Gastroesophageal sphincter (tissue), 4 donors: ENCODE measurements around the gene GUCY1A2. TPM values are rescaled to one million over a fixed set of nuclear protein-coding genes. Genes with fewer than 3 reads are reported as not detected.

Source experiments
- ATAC-seq: fragments of 150-250 bp; one replicate; pipeline ENCODE4 v1.9.1; 2016; ENCODE audit warnings: mild to moderate bottlenecking, moderate library complexity
- H3K27ac ChIP-seq, 4 donors: fragments of 200-600 bp; sonication (generic) in 3 of 4; 1 replicate in 3 of 4; 2 replicates in 1 of 4; pipeline ENCODE4 v1.5.1; 2016 to 2019
- H3K27me3 ChIP-seq: fragments of 200-600 bp; sonication (generic); one replicate; pipeline ENCODE4 v1.5.1; 2019
- H3K36me3 ChIP-seq, 2 donors: fragments of 200-600 bp; sonication (generic); one replicate each; pipeline ENCODE4 v1.5.1; 2019; ENCODE audit warnings: control low read depth in 1 of 2
- H3K4me1 ChIP-seq, 3 donors: fragments of 200-600 bp; sonication (generic); 1 replicate in 2 of 3; 2 replicates in 1 of 3; pipeline ENCODE4 v1.5.1; 2016 to 2019; ENCODE audit warnings: control low read depth in 2 of 3
- H3K4me3 ChIP-seq, 2 donors: fragments of 200-600 bp; sonication (generic); one replicate each; pipeline ENCODE4 v1.5.1; 2019; ENCODE audit warnings: mild to moderate bottlenecking in 1 of 2, moderate library complexity in 1 of 2
- H3K9me3 ChIP-seq, 3 donors: fragments of 200-600 bp; sonication (generic); one replicate each; pipeline ENCODE4 v1.5.1; 2017 to 2019; ENCODE audit warnings: control low read depth in 2 of 3
- EP300 ChIP-seq: sonication (generic); formaldehyde crosslinking; IDR thresholded peaks from one replicate; pipeline ENCODE4 v1.6.1; 2017; ENCODE audit warnings: antibody characterized with exemption, mild to moderate bottlenecking
- POLR2A ChIP-seq, 2 donors: fragments of 450-650 bp; IDR thresholded peaks; one replicate each; pipeline ENCODE4 v1.6.1; 2017; ENCODE audit warnings: antibody characterized with exemption in 2 of 2, mild to moderate bottlenecking in 2 of 2, moderate library complexity in 1 of 2
- POLR2AphosphoS5 ChIP-seq: sonication (generic); formaldehyde crosslinking; IDR thresholded peaks from one replicate; pipeline ENCODE4 v1.6.1; 2017; ENCODE audit warnings: antibody characterized with exemption
- WGBS, 2 donors: methylation state at CpG; one replicate each; pipeline ENCODE4 v1.1.5; 2018; ENCODE audit warnings: low coverage in 1 of 2; 5-methylcytosine and 5-hydroxymethylcytosine counted together
- total RNA-seq, 4 donors: library from RNA; depleted of rRNA; stranded (reverse); fragments of >200 nt; gene quantifications; one replicate each; pipeline ENCODE4 v1.1.0, GENCODE V29; 2016
- TF ChIP-seq, protein P1 (sequence below), 4 experiments: fragments of 200-600 bp in 2 of 4; fragments of 450-650 bp in 2 of 4; sonication (generic) in 1 of 4; IDR thresholded peaks; one replicate each; pipeline ENCODE4 v1.5.1; 2017 to 2019; ENCODE audit warnings: antibody characterized with exemption in 4 of 4, mild to moderate bottlenecking in 2 of 4, moderate library complexity in 2 of 4

GUCY1A2 gene
- total RNA-seq, 4 donors from 2014 or later, result 1.5 to 10.3 (median 3.7) TPM

DNA sequence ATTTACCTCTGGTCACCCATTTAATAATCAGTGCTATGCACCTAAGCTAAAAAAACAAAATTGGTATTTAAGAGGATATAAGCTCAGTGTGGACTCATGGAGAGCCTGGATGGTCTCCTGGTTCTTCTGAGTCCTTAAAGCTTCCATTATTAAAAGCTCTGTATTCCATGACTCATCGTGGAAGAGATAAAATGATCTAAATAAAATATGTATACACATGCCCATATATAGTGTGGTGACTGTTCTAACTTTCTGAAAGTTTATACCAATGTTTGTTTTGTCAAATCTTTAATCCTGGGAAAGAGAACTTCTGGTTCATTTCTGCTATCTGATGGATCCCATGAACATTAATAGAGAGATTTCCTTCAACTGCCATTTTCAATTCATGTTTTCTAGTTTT, 375.9 kb downstream of the GUCY1A2 start:
- no peak overlapping the region for H3K4me3 ChIP-seq
- H3K4me1 ChIP-seq, result no peaks in the 10 kb centered on the region
- no peak for ATAC-seq
- 33 to 40% methylated on average over 1 of the region's 1 CpG for WGBS, 2 donors
- TF ChIP-seq, protein P1, sequence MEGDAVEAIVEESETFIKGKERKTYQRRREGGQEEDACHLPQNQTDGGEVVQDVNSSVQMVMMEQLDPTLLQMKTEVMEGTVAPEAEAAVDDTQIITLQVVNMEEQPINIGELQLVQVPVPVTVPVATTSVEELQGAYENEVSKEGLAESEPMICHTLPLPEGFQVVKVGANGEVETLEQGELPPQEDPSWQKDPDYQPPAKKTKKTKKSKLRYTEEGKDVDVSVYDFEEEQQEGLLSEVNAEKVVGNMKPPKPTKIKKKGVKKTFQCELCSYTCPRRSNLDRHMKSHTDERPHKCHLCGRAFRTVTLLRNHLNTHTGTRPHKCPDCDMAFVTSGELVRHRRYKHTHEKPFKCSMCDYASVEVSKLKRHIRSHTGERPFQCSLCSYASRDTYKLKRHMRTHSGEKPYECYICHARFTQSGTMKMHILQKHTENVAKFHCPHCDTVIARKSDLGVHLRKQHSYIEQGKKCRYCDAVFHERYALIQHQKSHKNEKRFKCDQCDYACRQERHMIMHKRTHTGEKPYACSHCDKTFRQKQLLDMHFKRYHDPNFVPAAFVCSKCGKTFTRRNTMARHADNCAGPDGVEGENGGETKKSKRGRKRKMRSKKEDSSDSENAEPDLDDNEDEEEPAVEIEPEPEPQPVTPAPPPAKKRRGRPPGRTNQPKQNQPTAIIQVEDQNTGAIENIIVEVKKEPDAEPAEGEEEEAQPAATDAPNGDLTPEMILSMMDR (IDR thresholded peaks at IDR 0.05), result no peak
- TF ChIP-seq POLR2A (IDR thresholded peaks at IDR 0.05) (no peak), POLR2AphosphoS5 (no peak), EP300 (no peak)
- H3K27me3 ChIP-seq, result no peaks in the 10 kb centered on the region
- no peaks in the 10 kb centered on the region for H3K36me3 ChIP-seq
- peaks cover 0 to 15% (median 0%) of the 10 kb centered on the region in 3 donors for H3K9me3 ChIP-seq
- no peak overlapping the region for H3K27ac ChIP-seq

DNA sequence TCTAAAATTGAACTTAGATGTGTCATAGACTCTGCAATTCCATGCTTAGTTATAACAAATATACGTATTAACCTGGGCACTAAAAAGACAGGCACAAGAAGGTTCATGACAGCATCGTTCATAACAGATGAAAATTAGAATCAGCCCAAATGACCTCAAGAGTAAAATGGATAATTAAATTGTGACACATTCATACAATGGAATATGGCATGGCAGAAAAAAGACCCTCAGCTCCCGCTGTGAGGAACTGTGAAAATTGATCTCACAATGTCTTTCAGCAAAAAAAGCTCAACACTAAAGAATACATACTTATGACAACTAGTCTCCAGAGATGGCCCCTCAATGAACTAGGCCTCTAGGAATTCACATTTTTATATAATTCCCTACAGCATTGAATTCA, 386.0 kb downstream of the GUCY1A2 start:
- no peaks in the 10 kb centered on the region for H3K9me3 ChIP-seq
- no peak for ATAC-seq
- no peaks in the 10 kb centered on the region for H3K27me3 ChIP-seq
- no peak overlapping the region for H3K4me3 ChIP-seq
- no peaks in the 10 kb centered on the region for H3K36me3 ChIP-seq
- no peaks in the 10 kb centered on the region for H3K4me1 ChIP-seq
- no peak overlapping the region for H3K27ac ChIP-seq
- 91 to 97% methylated on average over 3 of the region's 3 CpGs for WGBS, 2 donors
- TF ChIP-seq, protein P1 (IDR thresholded peaks at IDR 0.05), result no peak
- TF ChIP-seq POLR2A (IDR thresholded peaks at IDR 0.05) (no peak), POLR2AphosphoS5 (no peak), EP300 (no peak)

DNA sequence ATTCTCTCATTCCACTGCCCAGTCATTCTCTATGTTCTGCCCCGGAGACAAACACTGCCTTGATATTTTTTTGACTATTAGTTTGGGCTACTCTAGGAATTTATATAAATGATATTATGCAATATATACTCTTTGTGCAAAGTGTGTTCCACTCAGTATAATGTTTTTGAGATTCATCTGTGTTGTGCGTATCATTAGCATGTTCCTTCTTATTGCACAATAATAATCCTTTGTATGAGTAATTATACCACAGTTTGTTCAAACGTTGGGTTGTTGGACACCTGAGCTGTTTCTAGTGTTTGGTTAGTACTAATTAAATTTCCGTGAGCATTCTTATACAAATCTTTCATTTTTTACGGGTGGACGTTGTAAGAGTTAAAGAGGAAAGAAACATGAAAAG, 390.6 kb downstream of the GUCY1A2 start:
- H3K4me3 ChIP-seq, result no peak overlapping the region
- WGBS, 2 donors, result 87 to 98% methylated on average over 6 of the region's 6 CpGs
- TF ChIP-seq POLR2A (IDR thresholded peaks at IDR 0.05), result no peak
- no peak for TF ChIP-seq EP300
- TF ChIP-seq POLR2AphosphoS5, result no peak
- TF ChIP-seq, protein P1 (IDR thresholded peaks at IDR 0.05), result no peak
- ATAC-seq, result no peak
- no peak overlapping the region for H3K27ac ChIP-seq
- H3K9me3 ChIP-seq, result no peaks in the 10 kb centered on the region
- H3K27me3 ChIP-seq, result no peaks in the 10 kb centered on the region
- no peaks in the 10 kb centered on the region for H3K4me1 ChIP-seq
- no peaks in the 10 kb centered on the region for H3K36me3 ChIP-seq

DNA sequence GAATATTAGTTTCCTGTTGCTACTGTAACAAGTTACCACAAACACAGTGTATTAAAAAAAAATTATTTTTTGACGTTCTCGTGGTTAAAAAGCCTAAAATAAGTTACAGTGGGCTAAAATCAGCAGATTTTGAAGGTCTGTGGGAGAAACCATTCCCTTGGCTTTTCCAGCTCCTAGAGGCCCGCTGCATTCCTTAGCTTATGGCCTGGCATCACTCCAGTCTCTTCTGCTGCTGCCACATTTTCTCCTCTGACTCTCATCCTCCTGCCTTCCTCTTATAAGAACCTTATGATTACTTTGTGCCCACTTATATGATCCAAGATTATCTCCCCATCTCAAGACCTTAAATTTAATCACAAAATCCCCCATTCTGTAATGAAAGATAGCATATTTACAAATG, 392.7 kb downstream of the GUCY1A2 start:
- H3K27me3 ChIP-seq, result no peaks in the 10 kb centered on the region
- no peaks in the 10 kb centered on the region for H3K9me3 ChIP-seq
- no peak overlapping the region for H3K4me3 ChIP-seq
- TF ChIP-seq POLR2AphosphoS5, result no peak
- TF ChIP-seq, protein P1 (IDR thresholded peaks at IDR 0.05), result no peak
- no peak for TF ChIP-seq EP300
- no peak for TF ChIP-seq POLR2A (IDR thresholded peaks at IDR 0.05)
- no peak for ATAC-seq
- no peaks in the 10 kb centered on the region for H3K36me3 ChIP-seq
- no peaks in the 10 kb centered on the region for H3K4me1 ChIP-seq
- no peak overlapping the region for H3K27ac ChIP-seq
- WGBS, 2 donors, result 46 to 75% methylated on average over 3 of the region's 3 CpGs

DNA sequence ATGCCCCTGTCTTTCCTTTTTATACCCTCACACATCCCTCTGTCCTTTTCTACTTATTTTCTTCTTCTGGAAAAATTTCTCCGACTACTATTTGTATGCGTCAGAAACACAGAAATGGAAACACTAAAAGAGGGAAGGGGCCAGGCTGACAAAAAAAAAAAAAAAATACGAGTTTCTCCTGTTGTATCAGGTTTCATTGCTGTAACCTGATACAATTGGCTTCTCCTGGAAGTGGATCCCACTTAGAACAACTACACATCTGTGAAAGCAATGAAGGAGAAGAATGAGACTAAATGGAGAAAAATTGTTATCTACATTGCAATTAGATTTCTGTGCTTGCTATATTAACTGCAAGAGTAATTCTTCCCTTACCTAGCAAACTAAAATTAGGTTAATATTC, 393.9 kb downstream of the GUCY1A2 start:
- no peaks in the 10 kb centered on the region for H3K27me3 ChIP-seq
- WGBS, 2 donors, result 61% methylated on average over 3 of the region's 3 CpGs; no CpG with 5 or more reads in 1 of the 2 donors
- no peak for ATAC-seq
- no peak overlapping the region for H3K27ac ChIP-seq
- H3K9me3 ChIP-seq, result no peaks in the 10 kb centered on the region
- TF ChIP-seq EP300, result no peak
- TF ChIP-seq POLR2AphosphoS5, result no peak
- TF ChIP-seq, protein P1 (IDR thresholded peaks at IDR 0.05), result no peak
- TF ChIP-seq POLR2A (IDR thresholded peaks at IDR 0.05), result no peak
- H3K36me3 ChIP-seq, result no peaks in the 10 kb centered on the region
- H3K4me1 ChIP-seq, result no peaks in the 10 kb centered on the region
- no peak overlapping the region for H3K4me3 ChIP-seq
